NT2/D1 (cell line): Measurements from ENCODE around the gene NAMPT.

Experiments used
- DNase-seq: peaks from one replicate; pipeline ENCODE4 v3.0.0-alpha.2; 2011; ENCODE audit warnings: low read depth, low spot score
- H3K27me3 ChIP-seq: 2 replicates; pipeline ENCODE4 v1.6.0; 2011; ENCODE audit warnings: mild to moderate bottlenecking; ENCODE audit not compliant: insufficient read length, insufficient read depth
- H3K36me3 ChIP-seq: 2 replicates; pipeline ENCODE4 v1.6.1; 2011; ENCODE audit warnings: mild to moderate bottlenecking, low read length, mixed read lengths; ENCODE audit not compliant: insufficient read depth, insufficient read length
- H3K4me1 ChIP-seq: 2 replicates; pipeline ENCODE4 v1.5.1; 2011; ENCODE audit not compliant: insufficient read depth, insufficient read length
- H3K4me3 ChIP-seq: 2 replicates; pipeline ENCODE4 v1.5.1; 2011; ENCODE audit warnings: low read depth; ENCODE audit not compliant: insufficient read length
- H3K9ac ChIP-seq: 2 replicates; pipeline ENCODE4 v1.6.0; 2011; ENCODE audit warnings: low read depth; ENCODE audit not compliant: insufficient read length
- H3K9me3 ChIP-seq: 2 replicates; pipeline ENCODE4 v1.5.1; 2011; ENCODE audit warnings: mild to moderate bottlenecking, low read length; ENCODE audit not compliant: insufficient read depth
- SUZ12 ChIP-seq: IDR thresholded peaks from 2 replicates; pipeline ENCODE4 v1.6.1; 2011; ENCODE audit not compliant: insufficient read length, insufficient read depth; ENCODE audit errors: extremely low read depth
- YY1 ChIP-seq: IDR thresholded peaks from 2 replicates; pipeline ENCODE4 v1.6.1; 2011; ENCODE audit not compliant: insufficient read length, insufficient read depth
- ZNF274 ChIP-seq: IDR thresholded peaks from 2 replicates; pipeline ENCODE4 v1.6.1; 2011; ENCODE audit warnings: mild to moderate bottlenecking, low read depth, low read length

The NAMPT gene

DNA sequence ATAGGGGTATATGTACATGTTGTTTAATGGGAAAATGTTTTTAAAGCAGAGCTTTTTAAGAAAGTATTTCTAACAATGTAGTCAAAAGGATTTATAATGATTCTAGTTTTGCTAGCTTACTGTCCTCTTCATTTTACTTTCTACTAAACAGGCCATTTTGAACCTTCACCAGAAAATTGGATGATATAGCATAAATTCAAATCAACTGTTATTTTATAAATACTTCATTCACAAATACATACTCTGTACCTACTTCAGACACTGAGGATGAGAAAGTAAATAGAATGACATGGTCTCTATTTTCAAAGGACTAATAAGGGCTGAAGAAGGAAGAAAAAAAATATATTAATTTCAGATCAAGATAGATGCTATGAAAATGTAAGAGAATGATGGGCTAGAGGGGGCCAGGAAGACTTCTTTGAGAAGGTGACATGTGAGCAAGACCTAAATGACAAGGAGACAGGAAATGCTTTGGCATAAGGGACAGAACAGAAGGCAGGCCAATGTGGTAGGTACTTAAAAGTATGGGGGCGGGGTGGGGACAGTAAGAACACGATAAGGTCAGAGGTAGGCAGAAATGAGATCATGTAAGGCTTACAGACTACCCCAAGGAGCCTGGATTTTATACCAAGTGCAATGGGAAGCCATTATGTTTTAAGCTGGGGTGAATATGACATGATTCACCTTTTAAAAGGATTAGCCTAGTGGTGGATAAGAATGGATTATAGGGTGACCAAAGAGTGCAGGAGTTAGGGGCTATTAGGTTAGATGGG is 5.2 kb downstream of the NAMPT start:
- Histone ChIP-seq H3K27me3 (no peaks in the 10 kb centered on the region), H3K4me3 (no peak overlapping the region), H3K9me3 (no peaks in the 10 kb centered on the region), H3K36me3 (peaks cover 25% of the 10 kb centered on the region), H3K9ac (no peak overlapping the region), H3K4me1 (no peaks in the 10 kb centered on the region)
- TF ChIP-seq ZNF274 (no peak), YY1 (no peak), SUZ12 (no peak)
- no peak for DNase-seq

DNA sequence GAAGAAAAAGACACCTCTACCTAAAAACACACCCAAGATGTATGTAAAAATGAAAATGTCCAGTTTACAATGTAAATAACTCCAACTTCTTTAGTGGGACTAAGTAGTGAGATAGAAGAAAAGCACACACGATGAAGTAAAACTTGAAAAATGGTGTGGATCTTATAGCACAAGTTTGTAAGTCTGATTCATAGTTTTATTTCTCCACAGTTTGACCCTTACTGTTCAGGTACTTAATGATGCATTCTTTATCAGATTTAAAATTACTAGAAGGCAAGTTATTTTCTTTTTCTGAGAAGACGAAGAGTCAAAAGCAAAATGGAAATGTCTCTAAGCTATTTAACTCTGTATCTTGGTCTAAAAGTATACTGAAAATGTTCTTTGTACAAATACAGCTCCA is 6.1 kb downstream of the NAMPT start:
- TF ChIP-seq SUZ12 = no peak
- TF ChIP-seq YY1 = no peak
- no peak for TF ChIP-seq ZNF274
- DNase-seq = no peak
- no peaks in the 10 kb centered on the region for H3K27me3 ChIP-seq
- H3K9me3 ChIP-seq = no peaks in the 10 kb centered on the region
- no peak overlapping the region for H3K9ac ChIP-seq
- H3K4me3 ChIP-seq = no peak overlapping the region
- no peaks in the 10 kb centered on the region for H3K4me1 ChIP-seq
- peaks cover 33% of the 10 kb centered on the region for H3K36me3 ChIP-seq

DNA sequence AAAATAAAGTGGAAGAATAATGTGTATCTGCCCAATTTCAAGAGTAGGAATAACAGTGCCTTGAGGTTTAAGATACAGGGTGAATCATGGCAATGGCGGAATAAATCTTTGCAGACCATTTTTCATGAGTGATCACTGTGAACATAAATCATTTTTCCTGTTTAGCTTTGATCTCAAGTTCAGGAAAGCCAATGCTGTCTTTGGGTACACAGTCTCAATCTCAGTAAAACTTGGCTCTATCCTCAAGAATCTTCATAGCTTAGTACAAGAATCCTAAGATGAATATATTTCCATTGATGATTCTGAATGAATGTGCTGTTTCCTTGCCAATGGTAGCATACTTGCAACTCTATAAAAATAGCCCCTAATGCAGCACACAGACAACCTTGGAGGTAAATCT is 6.8 kb downstream of the NAMPT start:
- H3K36me3 ChIP-seq = peaks cover 40% of the 10 kb centered on the region
- DNase-seq = no peak

GRCh38 chr7:106276513-106276912 is 8.3 kb downstream of the NAMPT start:
- no peak for DNase-seq
- no peak for TF ChIP-seq ZNF274
- no peak for TF ChIP-seq SUZ12
- TF ChIP-seq YY1 = no peak
- H3K4me3 ChIP-seq = no peak overlapping the region
- no peaks in the 10 kb centered on the region for H3K4me1 ChIP-seq
- H3K27me3 ChIP-seq = no peaks in the 10 kb centered on the region
- H3K36me3 ChIP-seq = peaks cover 44% of the 10 kb centered on the region
- H3K9me3 ChIP-seq = no peaks in the 10 kb centered on the region
- no peak overlapping the region for H3K9ac ChIP-seq

More for the DNA sequence above, 6.8 kb downstream of the NAMPT start:
- TF ChIP-seq YY1 (no peak), SUZ12 (no peak), ZNF274 (no peak)
- Histone ChIP-seq H3K4me3 (no peak overlapping the region), H3K4me1 (no peaks in the 10 kb centered on the region), H3K27me3 (no peaks in the 10 kb centered on the region), H3K9me3 (no peaks in the 10 kb centered on the region), H3K9ac (no peak overlapping the region)

DNA sequence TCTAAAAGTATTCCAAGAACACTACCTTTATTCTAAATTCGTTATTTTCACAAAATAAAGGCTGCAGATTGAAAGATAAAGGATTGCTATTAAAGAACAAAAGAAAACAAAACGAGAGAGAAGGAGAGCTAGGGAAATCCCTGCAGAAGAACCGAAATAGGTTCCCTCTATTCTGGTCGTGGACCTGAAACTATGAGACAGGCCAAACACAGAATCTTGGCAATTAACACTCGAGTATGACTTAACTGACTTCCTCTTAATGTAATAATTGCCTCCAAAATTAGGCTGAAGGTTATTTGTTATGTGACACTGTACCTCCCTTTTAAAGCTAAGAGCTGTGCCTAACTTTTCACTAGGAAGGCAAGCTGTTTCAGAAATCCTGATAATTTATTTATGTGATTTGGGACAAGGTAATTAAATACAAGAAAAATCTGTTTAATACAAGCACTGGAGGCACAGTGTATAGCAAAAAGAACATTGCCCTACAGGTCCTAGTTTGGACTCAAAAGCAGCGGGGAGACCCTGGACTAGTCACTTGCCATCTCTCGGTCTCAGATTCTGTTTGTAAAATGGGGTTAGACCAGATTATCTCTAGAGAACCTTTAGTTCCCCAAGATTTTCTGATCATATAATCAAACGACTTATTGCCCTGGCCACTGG is 11.6 kb downstream of the NAMPT start:
- H3K36me3 ChIP-seq = peaks cover 61% of the 10 kb centered on the region
- H3K9ac ChIP-seq = no peak overlapping the region

GRCh38 chr7:106270122-106270977 is 14.4 kb downstream of the NAMPT start:
- TF ChIP-seq YY1 = no peak
- TF ChIP-seq ZNF274 = no peak
- no peak for TF ChIP-seq SUZ12
- H3K4me3 ChIP-seq = no peak overlapping the region
- H3K4me1 ChIP-seq = no peaks in the 10 kb centered on the region
- H3K9me3 ChIP-seq = no peaks in the 10 kb centered on the region
- no peaks in the 10 kb centered on the region for H3K27me3 ChIP-seq
- DNase-seq = no peak
- no peak overlapping the region for H3K9ac ChIP-seq
- H3K36me3 ChIP-seq = peaks cover 65% of the 10 kb centered on the region

More for the DNA sequence above, 11.6 kb downstream of the NAMPT start:
- DNase-seq = no peak
- Histone ChIP-seq H3K9me3 (no peaks in the 10 kb centered on the region), H3K4me1 (no peaks in the 10 kb centered on the region), H3K4me3 (no peak overlapping the region), H3K27me3 (no peaks in the 10 kb centered on the region)
- TF ChIP-seq YY1 (no peak), SUZ12 (no peak), ZNF274 (no peak)
